HepG2 (cell line): ENCODE results near the gene DOCK4. TPM values are rescaled to one million over a fixed set of nuclear protein-coding genes. Genes with fewer than 3 reads are reported as not detected.

Experiments
- HNF4A ChIP-seq: sonication (generic); formaldehyde crosslinking; IDR thresholded peaks from 2 replicates; pipeline ENCODE4 v1.4.0; 2020; ENCODE audit warnings: missing genetic modification reagents
- MTA3 ChIP-seq: sonication (generic); formaldehyde crosslinking; IDR thresholded peaks from 2 replicates; pipeline ENCODE4 v1.4.0; 2020; ENCODE audit warnings: missing genetic modification reagents
- RARG ChIP-seq: sonication (generic); formaldehyde crosslinking; IDR thresholded peaks from 2 replicates; pipeline ENCODE4 v1.4.0; 2020; ENCODE audit warnings: low read depth, mild to moderate bottlenecking, missing genetic modification reagents
- SIN3B ChIP-seq: fragments of 150-350 bp; IDR thresholded peaks from 2 replicates; pipeline ENCODE4 v1.6.1; 2014; ENCODE audit warnings: low read length
- TARDBP ChIP-seq: sonication (generic); formaldehyde crosslinking; IDR thresholded peaks from 2 replicates; pipeline ENCODE4 v1.8.0; 2022; ENCODE audit warnings: mild to moderate bottlenecking, missing genetic modification reagents
- ZNF256 ChIP-seq: sonication (generic); formaldehyde crosslinking; conservative IDR thresholded peaks from 2 replicates; pipeline ENCODE4 v1.4.0; 2020; ENCODE audit warnings: missing genetic modification reagents
- ZNF788 ChIP-seq: sonication (generic); formaldehyde crosslinking; IDR thresholded peaks from 2 replicates; pipeline ENCODE4 v1.5.0; 2020; ENCODE audit warnings: mild to moderate bottlenecking, missing genetic modification reagents, borderline replicate concordance
- polyA plus RNA-seq, 8 experiments: library from polyadenylated mRNA; depleted of rRNA in 3 of 8; stranded (reverse) in 7 of 8; unstranded in 1 of 8; fragments of >200 nt; fragmentation: Illumina TruSeq in 4 of 8; extraction: Trizol in 4 of 8; gene quantifications; 2 replicates each; pipeline versions ENCODE4 v1.2.1 to v1.2.3, GENCODE V29; 2011 to 2016; ENCODE audit warnings: low read depth in 4 of 8, missing spikeins in 1 of 8, mixed read lengths in 1 of 8; ENCODE audit not compliant: insufficient read depth in 1 of 8
- total RNA-seq, 5 experiments: library from RNA; depleted of rRNA; stranded (reverse); fragments of >200 nt; fragmentation: Illumina TruSeq; extraction: Trizol; gene quantifications; 2 replicates each; pipeline ENCODE4 v1.2.3, GENCODE V29; 2016; ENCODE audit warnings: low read depth in 1 of 5
- TF ChIP-seq, protein P1 (sequence below): sonication (generic); formaldehyde crosslinking; IDR thresholded peaks from 2 replicates; pipeline ENCODE4 v1.4.0; 2020; ENCODE audit warnings: missing genetic modification reagents
- TF ChIP-seq, protein P2 (sequence below): sonication (generic); formaldehyde crosslinking; conservative IDR thresholded peaks from 2 replicates; pipeline ENCODE4 v1.4.0; 2020; ENCODE audit warnings: mild to moderate bottlenecking, missing genetic modification reagents, moderate library complexity
- TF ChIP-seq, protein P3 (sequence below): sonication (generic); formaldehyde crosslinking; IDR thresholded peaks from 2 replicates; pipeline ENCODE4 v1.5.0; 2020; ENCODE audit warnings: mild to moderate bottlenecking, missing genetic modification reagents, borderline replicate concordance

Gene DOCK4
- total and polyA plus RNA-seq, 2 of the 13 experiments (the other 11 are each of a cell fraction or from before 2014, with no cell fraction given): 13.5 to 17.4 TPM

GRCh38 chr7:112086496-112087254 lies 119.5 kb downstream of the DOCK4 start (continued):
- TF ChIP-seq, protein P1, sequence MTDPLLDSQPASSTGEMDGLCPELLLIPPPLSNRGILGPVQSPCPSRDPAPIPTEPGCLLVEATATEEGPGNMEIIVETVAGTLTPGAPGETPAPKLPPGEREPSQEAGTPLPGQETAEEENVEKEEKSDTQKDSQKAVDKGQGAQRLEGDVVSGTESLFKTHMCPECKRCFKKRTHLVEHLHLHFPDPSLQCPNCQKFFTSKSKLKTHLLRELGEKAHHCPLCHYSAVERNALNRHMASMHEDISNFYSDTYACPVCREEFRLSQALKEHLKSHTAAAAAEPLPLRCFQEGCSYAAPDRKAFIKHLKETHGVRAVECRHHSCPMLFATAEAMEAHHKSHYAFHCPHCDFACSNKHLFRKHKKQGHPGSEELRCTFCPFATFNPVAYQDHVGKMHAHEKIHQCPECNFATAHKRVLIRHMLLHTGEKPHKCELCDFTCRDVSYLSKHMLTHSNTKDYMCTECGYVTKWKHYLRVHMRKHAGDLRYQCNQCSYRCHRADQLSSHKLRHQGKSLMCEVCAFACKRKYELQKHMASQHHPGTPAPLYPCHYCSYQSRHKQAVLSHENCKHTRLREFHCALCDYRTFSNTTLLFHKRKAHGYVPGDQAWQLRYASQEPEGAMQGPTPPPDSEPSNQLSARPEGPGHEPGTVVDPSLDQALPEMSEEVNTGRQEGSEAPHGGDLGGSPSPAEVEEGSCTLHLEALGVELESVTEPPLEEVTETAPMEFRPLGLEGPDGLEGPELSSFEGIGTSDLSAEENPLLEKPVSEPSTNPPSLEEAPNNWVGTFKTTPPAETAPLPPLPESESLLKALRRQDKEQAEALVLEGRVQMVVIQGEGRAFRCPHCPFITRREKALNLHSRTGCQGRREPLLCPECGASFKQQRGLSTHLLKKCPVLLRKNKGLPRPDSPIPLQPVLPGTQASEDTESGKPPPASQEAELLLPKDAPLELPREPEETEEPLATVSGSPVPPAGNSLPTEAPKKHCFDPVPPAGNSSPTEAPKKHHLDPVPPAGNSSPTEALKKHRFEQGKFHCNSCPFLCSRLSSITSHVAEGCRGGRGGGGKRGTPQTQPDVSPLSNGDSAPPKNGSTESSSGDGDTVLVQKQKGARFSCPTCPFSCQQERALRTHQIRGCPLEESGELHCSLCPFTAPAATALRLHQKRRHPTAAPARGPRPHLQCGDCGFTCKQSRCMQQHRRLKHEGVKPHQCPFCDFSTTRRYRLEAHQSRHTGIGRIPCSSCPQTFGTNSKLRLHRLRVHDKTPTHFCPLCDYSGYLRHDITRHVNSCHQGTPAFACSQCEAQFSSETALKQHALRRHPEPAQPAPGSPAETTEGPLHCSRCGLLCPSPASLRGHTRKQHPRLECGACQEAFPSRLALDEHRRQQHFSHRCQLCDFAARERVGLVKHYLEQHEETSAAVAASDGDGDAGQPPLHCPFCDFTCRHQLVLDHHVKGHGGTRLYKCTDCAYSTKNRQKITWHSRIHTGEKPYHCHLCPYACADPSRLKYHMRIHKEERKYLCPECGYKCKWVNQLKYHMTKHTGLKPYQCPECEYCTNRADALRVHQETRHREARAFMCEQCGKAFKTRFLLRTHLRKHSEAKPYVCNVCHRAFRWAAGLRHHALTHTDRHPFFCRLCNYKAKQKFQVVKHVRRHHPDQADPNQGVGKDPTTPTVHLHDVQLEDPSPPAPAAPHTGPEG (CRISPR knock-in tag): no peak
- TF ChIP-seq ZNF256 (CRISPR knock-in tag) (no peak), HNF4A (CRISPR knock-in tag) (no peak; the same call in 1 of the 2 replicates), TARDBP (CRISPR knock-in tag) (peak; percentile 60; the same call in 1 of the 2 replicates), MTA3 (CRISPR knock-in tag) (no peak), ZNF788 (no peak; the same call in 1 of the 2 replicates), SIN3B (no peak), RARG (no peak)
- TF ChIP-seq, protein P2, sequence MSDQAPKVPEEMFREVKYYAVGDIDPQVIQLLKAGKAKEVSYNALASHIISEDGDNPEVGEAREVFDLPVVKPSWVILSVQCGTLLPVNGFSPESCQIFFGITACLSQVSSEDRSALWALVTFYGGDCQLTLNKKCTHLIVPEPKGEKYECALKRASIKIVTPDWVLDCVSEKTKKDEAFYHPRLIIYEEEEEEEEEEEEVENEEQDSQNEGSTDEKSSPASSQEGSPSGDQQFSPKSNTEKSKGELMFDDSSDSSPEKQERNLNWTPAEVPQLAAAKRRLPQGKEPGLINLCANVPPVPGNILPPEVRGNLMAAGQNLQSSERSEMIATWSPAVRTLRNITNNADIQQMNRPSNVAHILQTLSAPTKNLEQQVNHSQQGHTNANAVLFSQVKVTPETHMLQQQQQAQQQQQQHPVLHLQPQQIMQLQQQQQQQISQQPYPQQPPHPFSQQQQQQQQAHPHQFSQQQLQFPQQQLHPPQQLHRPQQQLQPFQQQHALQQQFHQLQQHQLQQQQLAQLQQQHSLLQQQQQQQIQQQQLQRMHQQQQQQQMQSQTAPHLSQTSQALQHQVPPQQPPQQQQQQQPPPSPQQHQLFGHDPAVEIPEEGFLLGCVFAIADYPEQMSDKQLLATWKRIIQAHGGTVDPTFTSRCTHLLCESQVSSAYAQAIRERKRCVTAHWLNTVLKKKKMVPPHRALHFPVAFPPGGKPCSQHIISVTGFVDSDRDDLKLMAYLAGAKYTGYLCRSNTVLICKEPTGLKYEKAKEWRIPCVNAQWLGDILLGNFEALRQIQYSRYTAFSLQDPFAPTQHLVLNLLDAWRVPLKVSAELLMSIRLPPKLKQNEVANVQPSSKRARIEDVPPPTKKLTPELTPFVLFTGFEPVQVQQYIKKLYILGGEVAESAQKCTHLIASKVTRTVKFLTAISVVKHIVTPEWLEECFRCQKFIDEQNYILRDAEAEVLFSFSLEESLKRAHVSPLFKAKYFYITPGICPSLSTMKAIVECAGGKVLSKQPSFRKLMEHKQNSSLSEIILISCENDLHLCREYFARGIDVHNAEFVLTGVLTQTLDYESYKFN (CRISPR knock-in tag): peak; percentile 85
- TF ChIP-seq, protein P3, sequence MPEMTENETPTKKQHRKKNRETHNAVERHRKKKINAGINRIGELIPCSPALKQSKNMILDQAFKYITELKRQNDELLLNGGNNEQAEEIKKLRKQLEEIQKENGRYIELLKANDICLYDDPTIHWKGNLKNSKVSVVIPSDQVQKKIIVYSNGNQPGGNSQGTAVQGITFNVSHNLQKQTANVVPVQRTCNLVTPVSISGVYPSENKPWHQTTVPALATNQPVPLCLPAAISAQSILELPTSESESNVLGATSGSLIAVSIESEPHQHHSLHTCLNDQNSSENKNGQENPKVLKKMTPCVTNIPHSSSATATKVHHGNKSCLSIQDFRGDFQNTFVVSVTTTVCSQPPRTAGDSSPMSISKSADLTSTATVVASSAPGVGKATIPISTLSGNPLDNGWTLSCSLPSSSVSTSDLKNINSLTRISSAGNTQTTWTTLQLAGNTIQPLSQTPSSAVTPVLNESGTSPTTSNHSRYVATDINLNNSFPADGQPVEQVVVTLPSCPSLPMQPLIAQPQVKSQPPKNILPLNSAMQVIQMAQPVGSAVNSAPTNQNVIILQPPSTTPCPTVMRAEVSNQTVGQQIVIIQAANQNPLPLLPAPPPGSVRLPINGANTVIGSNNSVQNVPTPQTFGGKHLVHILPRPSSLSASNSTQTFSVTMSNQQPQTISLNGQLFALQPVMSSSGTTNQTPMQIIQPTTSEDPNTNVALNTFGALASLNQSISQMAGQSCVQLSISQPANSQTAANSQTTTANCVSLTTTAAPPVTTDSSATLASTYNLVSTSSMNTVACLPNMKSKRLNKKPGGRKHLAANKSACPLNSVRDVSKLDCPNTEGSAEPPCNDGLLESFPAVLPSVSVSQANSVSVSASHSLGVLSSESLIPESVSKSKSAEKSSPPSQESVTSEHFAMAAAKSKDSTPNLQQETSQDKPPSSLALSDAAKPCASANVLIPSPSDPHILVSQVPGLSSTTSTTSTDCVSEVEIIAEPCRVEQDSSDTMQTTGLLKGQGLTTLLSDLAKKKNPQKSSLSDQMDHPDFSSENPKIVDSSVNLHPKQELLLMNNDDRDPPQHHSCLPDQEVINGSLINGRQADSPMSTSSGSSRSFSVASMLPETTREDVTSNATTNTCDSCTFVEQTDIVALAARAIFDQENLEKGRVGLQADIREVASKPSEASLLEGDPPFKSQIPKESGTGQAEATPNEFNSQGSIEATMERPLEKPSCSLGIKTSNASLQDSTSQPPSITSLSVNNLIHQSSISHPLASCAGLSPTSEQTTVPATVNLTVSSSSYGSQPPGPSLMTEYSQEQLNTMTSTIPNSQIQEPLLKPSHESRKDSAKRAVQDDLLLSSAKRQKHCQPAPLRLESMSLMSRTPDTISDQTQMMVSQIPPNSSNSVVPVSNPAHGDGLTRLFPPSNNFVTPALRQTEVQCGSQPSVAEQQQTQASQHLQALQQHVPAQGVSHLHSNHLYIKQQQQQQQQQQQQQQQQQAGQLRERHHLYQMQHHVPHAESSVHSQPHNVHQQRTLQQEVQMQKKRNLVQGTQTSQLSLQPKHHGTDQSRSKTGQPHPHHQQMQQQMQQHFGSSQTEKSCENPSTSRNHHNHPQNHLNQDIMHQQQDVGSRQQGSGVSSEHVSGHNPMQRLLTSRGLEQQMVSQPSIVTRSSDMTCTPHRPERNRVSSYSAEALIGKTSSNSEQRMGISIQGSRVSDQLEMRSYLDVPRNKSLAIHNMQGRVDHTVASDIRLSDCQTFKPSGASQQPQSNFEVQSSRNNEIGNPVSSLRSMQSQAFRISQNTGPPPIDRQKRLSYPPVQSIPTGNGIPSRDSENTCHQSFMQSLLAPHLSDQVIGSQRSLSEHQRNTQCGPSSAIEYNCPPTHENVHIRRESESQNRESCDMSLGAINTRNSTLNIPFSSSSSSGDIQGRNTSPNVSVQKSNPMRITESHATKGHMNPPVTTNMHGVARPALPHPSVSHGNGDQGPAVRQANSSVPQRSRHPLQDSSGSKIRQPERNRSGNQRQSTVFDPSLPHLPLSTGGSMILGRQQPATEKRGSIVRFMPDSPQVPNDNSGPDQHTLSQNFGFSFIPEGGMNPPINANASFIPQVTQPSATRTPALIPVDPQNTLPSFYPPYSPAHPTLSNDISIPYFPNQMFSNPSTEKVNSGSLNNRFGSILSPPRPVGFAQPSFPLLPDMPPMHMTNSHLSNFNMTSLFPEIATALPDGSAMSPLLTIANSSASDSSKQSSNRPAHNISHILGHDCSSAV (CRISPR knock-in tag): no peak
